Thymus (tissue), 11 donors: ENCODE results near the gene ANKRD52. TPM values are rescaled to one million over a fixed set of nuclear protein-coding genes. Genes with fewer than 3 reads are reported as not detected.
"Not testable (repeated sequence)": the region's sequence is repeated elsewhere in the genome, so short reads cannot be mapped to it uniquely, and the experiment has no call there.

Experiments used
- DNase-seq, 9 donors: peaks; one replicate each; pipeline ENCODE4 v3.0.0-alpha.2; 2013; ENCODE audit warnings: low spot score in 9 of 9, low read depth in 6 of 9, missing footprints in 1 of 9
- H3K27ac ChIP-seq, 2 donors: one replicate each; pipeline ENCODE4 v1.5.1; 2013; ENCODE audit warnings: control low read depth in 1 of 2, low read depth in 1 of 2, low read length in 1 of 2, mild to moderate bottlenecking in 1 of 2, moderate library complexity in 1 of 2
- H3K27me3 ChIP-seq, 2 donors: one replicate each; pipeline ENCODE4 v1.5.1; 2013; ENCODE audit warnings: low read length in 1 of 2; ENCODE audit not compliant: control insufficient read depth in 2 of 2, insufficient read depth in 1 of 2
- H3K36me3 ChIP-seq, 2 donors: one replicate each; pipeline ENCODE4 v1.5.1; 2013; ENCODE audit warnings: low read length in 1 of 2, mild to moderate bottlenecking in 1 of 2, moderate library complexity in 1 of 2; ENCODE audit not compliant: control insufficient read depth in 2 of 2, insufficient read depth in 2 of 2
- H3K4me1 ChIP-seq, 2 donors: one replicate each; pipeline ENCODE4 v1.5.1; 2013; ENCODE audit warnings: low read length in 2 of 2; ENCODE audit not compliant: control insufficient read depth in 2 of 2, insufficient read depth in 2 of 2
- H3K4me3 ChIP-seq, 2 donors: one replicate each; pipeline ENCODE4 v1.5.1; 2013; ENCODE audit warnings: low read length in 2 of 2, control low read depth in 1 of 2, mild to moderate bottlenecking in 1 of 2
- H3K9me3 ChIP-seq, 2 donors: one replicate each; pipeline ENCODE4 v1.5.1; 2013; ENCODE audit warnings: low read length in 1 of 2, mild to moderate bottlenecking in 1 of 2; ENCODE audit not compliant: control insufficient read depth in 2 of 2, insufficient read depth in 1 of 2
- WGBS: extraction: QIAGEN DNeasy Blood & Tissue Kit; methylation state at CpG from one replicate; pipeline ENCODE4 v1.1.7; 2013; 5-methylcytosine and 5-hydroxymethylcytosine counted together
- polyA plus RNA-seq: library from polyadenylated mRNA; stranded (reverse); fragments of 200-250 nt; gene quantifications from one replicate; pipeline ENCODE4 v1.2.3, GENCODE V29; 2013
- total RNA-seq: library from RNA; stranded (reverse); fragments of 120-200 nt; gene quantifications from one replicate; pipeline ENCODE4 v1.2.4, GENCODE V29; 2013
- donor health status: healthy.

ANKRD52 gene
- total and polyA plus RNA-seq, 2 donors, result 2.9 to 7.9 TPM

DNA sequence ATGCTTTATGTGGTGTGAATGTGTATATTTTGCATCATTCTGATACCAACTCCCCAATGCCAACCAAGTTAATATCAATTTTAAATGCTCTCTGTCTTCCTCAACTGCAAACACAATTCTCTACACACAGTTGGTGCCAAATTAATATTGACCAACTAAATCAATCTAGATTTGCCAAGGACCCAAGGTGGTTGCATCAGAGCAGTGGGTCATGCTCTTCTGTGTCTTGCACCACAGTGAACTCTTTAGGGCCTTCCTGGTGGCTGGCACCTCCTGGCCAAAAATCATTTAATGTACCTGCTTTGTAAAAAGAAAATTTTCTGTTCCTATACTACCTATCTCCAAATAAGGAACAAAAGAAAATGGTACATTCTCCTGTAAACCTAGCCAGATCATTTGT, 22.7 kb upstream of the ANKRD52 start:
- Histone ChIP-seq H3K4me1 (no peaks in the 10 kb centered on the region), H3K27ac (no peak overlapping the region), H3K36me3 (peaks cover 76 to 77% of the 10 kb centered on the region in 2 donors), H3K27me3 (no peaks in the 10 kb centered on the region), H3K4me3 (no peak overlapping the region), H3K9me3 (no peaks in the 10 kb centered on the region)
- DNase-seq, result no peak

DNA sequence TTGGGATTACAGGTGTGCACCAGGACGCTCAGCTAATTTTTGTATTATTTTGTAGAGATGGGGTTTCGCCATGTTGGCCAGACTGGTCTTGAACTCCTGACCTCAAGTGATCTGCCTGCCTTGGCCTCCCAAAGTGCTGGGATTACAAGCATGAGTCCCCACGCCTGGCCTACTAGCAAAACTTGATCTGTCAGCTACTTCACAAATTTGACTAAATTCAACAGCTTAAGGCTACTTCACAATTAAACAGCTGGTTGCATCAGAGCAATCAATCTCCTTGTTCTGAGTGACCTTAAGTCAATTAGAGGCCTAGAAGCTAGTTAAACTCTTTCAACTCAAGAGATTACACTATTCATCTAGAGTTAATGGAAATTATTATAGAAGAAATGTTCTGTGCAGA, 20.7 kb upstream of the ANKRD52 start:
- Histone ChIP-seq H3K9me3 (no peaks in the 10 kb centered on the region), H3K27me3 (no peaks in the 10 kb centered on the region), H3K27ac (no peak overlapping the region), H3K36me3 (peaks cover 77 to 84% of the 10 kb centered on the region in 2 donors), H3K4me3 (no peak overlapping the region), H3K4me1 (no peaks in the 10 kb centered on the region)
- 97% methylated on average over 3 of the region's 3 CpGs for WGBS
- no peak for DNase-seq

DNA sequence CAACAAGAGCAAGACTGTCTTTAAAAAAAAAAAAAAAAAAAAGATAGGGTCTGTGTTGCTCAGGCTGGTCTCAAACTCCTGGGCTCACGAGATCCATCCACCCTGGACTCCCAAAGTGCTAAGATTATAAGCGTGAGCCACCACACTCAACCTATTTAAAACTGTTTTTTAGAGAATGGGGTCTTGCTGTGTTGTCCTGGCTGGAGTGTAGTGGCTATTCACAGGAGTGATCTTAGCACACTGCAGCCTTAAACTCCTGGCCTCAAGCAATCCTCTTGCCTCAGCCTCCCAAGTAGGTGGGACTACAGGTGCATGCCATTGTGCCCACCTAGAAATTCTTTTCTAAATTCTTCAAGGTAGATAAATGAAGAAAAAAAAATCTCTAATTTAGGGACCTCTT, 16.1 kb upstream of the ANKRD52 start:
- Histone ChIP-seq H3K36me3 (peaks cover 66 to 84% of the 10 kb centered on the region in 2 donors), H3K27ac (no peak overlapping the region), H3K4me3 (no peak overlapping the region), H3K27me3 (no peaks in the 10 kb centered on the region), H3K4me1 (no peaks in the 10 kb centered on the region), H3K9me3 (no peaks in the 10 kb centered on the region)
- DNase-seq, result no peak
- 97% methylated on average over 2 of the region's 2 CpGs for WGBS

DNA sequence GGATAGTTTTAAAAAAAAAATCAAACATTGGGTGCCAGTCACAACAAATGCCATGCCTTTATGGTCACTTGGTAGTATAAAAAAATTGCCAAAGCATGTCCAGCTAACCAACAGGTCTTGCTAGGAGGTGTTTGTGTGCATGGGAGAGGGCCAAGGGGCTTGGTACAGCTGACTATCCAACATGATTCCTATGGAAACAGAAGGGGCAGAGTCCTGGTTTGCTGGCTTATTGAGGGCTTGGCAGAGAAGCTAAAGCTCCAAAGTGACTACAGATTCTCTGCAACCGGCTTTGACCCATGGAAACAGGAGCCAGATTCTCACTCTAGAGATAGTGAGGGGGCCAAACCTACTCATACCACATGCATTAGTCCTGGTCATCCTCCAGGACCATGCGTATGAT, 14.3 kb upstream of the ANKRD52 start:
- not testable (repeated sequence) for H3K27ac ChIP-seq, H3K4me1 ChIP-seq, H3K27me3 ChIP-seq, DNase-seq, H3K9me3 ChIP-seq, H3K4me3 ChIP-seq
- 98% methylated on average over 2 of the region's 2 CpGs for WGBS
- peaks cover 48 to 73% of the 10 kb centered on the region in 2 donors for H3K36me3 ChIP-seq

DNA sequence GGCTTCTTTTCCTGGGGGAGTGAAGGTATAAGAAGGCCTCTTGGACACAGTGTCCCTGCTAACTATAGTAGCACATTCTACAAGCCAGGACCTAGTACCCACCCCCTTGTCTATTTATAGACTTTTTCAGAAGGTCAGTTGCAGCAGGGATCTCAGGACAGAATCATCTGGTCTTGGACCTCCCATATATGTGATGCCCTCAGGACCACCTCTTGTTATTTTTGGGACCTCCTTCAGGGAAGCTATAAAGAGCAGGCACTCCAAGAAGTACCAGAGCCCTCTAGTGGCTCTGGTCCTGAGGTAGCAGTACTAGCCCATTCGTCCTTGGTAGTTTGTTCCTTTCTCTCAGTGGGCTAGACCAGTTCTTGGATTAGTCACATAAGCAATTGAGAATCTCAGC, 12.8 kb upstream of the ANKRD52 start:
- H3K27me3 ChIP-seq, result no peaks in the 10 kb centered on the region
- H3K9me3 ChIP-seq, result no peaks in the 10 kb centered on the region
- 50% methylated on average over 1 of the region's 1 CpG for WGBS
- peak in 3 of 9 donors; percentile 15 to 31 (median 15) for DNase-seq
- peaks cover 2 to 12% of the 10 kb centered on the region in 2 donors for H3K4me1 ChIP-seq
- peaks cover 44 to 67% of the 10 kb centered on the region in 2 donors for H3K36me3 ChIP-seq
- no peak overlapping the region for H3K27ac ChIP-seq
- no peak overlapping the region for H3K4me3 ChIP-seq

DNA sequence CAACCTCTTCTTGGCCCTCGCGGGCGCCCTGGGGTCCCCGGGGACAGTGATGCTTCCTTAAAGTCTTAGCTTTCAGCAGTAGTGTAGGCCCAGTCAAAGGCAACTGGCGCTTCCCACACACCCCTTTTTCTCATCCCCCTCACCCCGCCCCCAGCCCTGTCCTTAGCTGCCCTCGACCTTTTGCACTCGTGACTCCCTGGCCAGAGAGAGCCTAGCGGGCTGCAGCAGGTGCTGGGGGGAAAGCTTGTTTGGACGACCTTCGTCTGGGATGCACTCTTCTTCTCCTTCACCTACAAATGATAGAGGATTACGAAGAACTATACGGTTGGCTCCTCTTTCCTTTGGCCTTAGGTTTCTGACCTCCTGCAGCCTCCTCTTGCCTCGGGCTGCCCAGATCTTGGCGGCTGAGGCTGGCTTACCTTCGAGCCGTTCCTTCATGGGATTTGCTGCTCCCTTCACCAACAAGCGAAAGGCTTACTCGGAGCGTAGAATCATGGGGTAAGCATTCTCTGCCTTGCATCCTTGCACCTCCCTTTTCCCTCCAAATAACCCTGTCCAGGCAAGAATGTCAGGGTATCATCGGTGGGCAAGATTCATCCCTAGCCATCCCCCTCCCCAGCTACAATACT, 9.4 kb upstream of the ANKRD52 start:
- no peak for DNase-seq
- peak overlapping the region in 1 of 2 donors; percentile 98 for H3K27ac ChIP-seq
- H3K36me3 ChIP-seq, result peaks cover 12 to 36% of the 10 kb centered on the region in 2 donors
- 49% methylated on average over 21 of the region's 21 CpGs for WGBS
- H3K27me3 ChIP-seq, result no peaks in the 10 kb centered on the region
- H3K9me3 ChIP-seq, result no peaks in the 10 kb centered on the region
- peaks cover 2 to 12% of the 10 kb centered on the region in 2 donors for H3K4me1 ChIP-seq
- H3K4me3 ChIP-seq, result peak overlapping the region; percentile 72 to 85

DNA sequence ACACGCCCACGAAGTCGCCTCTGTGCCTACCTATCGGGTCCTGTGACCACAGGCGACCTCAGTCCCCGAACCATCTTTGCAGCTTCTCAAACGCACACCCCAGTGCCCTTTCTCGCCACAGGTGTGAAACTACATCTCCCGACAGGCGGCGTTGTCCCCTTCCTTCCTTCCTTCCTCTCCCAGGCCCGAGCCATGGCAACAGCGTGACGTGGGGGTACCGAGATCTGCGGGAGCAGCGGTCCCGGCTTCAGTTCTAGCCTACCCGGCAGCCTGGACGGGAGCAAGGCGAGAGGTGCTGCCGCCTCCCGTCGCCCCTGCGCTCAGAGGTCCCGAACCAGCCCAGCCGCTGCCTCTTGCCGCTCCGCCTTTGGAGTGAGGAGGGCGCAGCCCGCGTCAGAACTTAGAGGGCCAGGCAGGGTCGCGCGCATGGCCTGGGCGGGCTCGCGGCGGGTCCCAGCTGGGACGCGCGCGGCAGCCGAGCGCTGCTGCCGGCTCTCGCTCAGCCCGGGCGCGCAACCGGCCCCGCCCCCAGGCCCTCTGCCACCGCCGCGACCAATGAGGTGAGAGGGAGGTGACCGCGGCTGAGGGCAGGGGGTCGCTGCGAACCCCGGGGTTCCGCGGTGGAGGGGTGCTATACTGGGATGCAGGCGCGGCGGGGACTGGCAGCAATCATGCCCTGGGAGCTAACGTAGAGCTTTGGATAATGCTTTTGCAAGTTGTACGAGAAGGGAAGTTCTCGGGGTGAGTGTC, 8.7 kb upstream of the ANKRD52 start, which contains the start of gene COQ10A:
Gene COQ10A, plus strand, starts transcription at position 250 of the 750 bp plus-strand sequence. Its CDS starts 177 bp downstream, at position 427.
- no peaks in the 10 kb centered on the region for H3K27me3 ChIP-seq
- peak within 1 kb of the TSS; percentile 96 to 98 for H3K27ac ChIP-seq
- H3K4me1 ChIP-seq, result peaks cover 2 to 12% of the 10 kb centered on the region in 2 donors
- peak; percentile 76 to 95 (median 85) for DNase-seq
- peak within 1 kb of the TSS; percentile 72 to 85 for H3K4me3 ChIP-seq
- under 1% methylated on average over 68 of the region's 68 CpGs for WGBS
- peaks cover 9 to 29% of the 10 kb centered on the region in 2 donors for H3K36me3 ChIP-seq
- no peaks in the 10 kb centered on the region for H3K9me3 ChIP-seq

DNA sequence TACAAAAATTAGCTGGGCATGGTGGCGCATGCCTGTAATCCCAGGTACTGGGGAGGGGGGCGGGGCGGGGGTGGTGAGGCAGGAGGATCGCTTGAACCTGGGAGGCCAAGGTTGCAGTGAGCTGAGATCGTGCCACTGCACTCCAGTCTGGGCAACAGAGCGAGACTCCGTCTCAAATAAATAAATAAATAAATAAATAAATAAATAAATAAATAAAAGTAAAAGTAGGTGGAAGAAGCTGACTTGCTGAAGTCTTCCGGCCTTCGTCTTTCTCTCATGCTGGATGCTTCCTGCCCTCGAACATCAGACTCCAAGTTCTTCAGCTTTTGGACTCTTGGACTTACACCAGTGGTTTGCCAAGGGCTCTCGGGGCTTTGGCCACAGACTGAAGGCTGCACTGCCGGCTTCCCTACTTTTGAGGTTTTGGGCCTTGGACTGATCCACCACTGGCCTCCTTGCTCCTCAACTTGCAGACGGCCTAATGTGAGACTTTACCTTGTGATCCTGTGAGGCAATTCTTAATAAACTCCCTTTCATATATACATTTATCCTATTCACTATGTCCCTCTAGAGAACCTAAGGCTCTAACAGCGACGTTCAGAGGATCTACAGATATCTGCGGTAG, 8.0 kb upstream of the ANKRD52 start:
- whole genome bisulfite sequencing, result 68% methylated on average over 16 of the region's 16 CpGs
- Histone ChIP-seq H3K4me3 (peak overlapping the region; percentile 72 to 85), H3K27ac (peak overlapping the region; percentile 96 to 98), H3K4me1 (peaks cover 2 to 12% of the 10 kb centered on the region in 2 donors), H3K36me3 (peaks cover 9 to 23% of the 10 kb centered on the region in 2 donors)
- not testable (repeated sequence) for H3K27me3 ChIP-seq, H3K9me3 ChIP-seq, DNase-seq

DNA sequence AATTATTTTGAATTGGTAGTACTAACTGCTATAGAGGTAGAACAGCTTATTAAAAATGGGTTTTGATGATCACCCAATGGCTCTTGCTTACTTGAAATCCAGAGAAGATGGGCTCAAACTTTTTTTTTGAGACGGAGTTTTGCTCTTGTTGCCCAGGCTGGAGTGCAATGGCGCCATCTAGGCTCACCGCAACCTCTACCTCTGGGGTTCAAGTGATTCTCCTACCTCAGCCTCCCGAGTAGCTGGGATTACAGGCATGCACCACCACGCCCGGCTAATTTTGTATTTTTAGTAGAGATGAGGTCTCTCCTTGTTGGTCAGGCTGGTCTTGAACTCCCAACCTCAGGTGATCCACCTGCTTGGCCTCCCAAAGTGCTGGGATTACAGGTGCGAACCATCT, 4.8 kb upstream of the ANKRD52 start:
- not testable (repeated sequence) for H3K4me3 ChIP-seq, H3K36me3 ChIP-seq, H3K27me3 ChIP-seq, H3K27ac ChIP-seq, H3K9me3 ChIP-seq, DNase-seq
- 97% methylated on average over 7 of the region's 7 CpGs for WGBS
- peaks cover 8 to 19% of the 10 kb centered on the region in 2 donors for H3K4me1 ChIP-seq
